ENCODE results near the gene GMCL1. TPM values are rescaled to one million over a fixed set of nuclear protein-coding genes. Genes with fewer than 3 reads are reported as not detected.
"Not testable (repeated sequence)": the region's sequence is repeated elsewhere in the genome, so short reads cannot be mapped to it uniquely, and the experiment has no call there.

The GMCL1 gene
- total and polyA plus RNA-seq, 2 donors: 14.1 to 19.8 TPM

- no peak for DNase-seq (ENCODE audit: low read depth in 6 of 9, low spot score in 9 of 9)
- no peaks in the 10 kb centered on the region for H3K36me3 ChIP-seq (ENCODE audit: control insufficient read depth in 2 of 2, insufficient read depth in 2 of 2, low read length in 1 of 2)
- WGBS: 98% methylated on average over 4 of the region's 4 CpGs
- no peaks in the 10 kb centered on the region for H3K9me3 ChIP-seq (ENCODE audit: control insufficient read depth in 2 of 2, insufficient read depth in 1 of 2, low read length in 1 of 2)
- no peaks in the 10 kb centered on the region for H3K27me3 ChIP-seq (ENCODE audit: control insufficient read depth in 2 of 2, insufficient read depth in 1 of 2, low read length in 1 of 2)
- H3K4me1 ChIP-seq (ENCODE audit: control insufficient read depth in 2 of 2, insufficient read depth in 2 of 2, low read length in 2 of 2): peaks cover 1 to 3% of the 10 kb centered on the region in 2 donors
- no peak overlapping the region for H3K27ac ChIP-seq (ENCODE audit: low read depth in 1 of 2, low read length in 1 of 2)
- H3K4me3 ChIP-seq (ENCODE audit: low read length in 2 of 2): no peak overlapping the region
Measured at GRCh38 chr2:69888451-69888850, 59.0 kb downstream of the GMCL1 start.

- H3K9me3 ChIP-seq (ENCODE audit: control insufficient read depth in 2 of 2, insufficient read depth in 1 of 2, low read length in 1 of 2): no peaks in the 10 kb centered on the region
- H3K27ac ChIP-seq (ENCODE audit: low read depth in 1 of 2, low read length in 1 of 2): no peak overlapping the region
- H3K4me1 ChIP-seq (ENCODE audit: control insufficient read depth in 2 of 2, insufficient read depth in 2 of 2, low read length in 2 of 2): peaks cover 3 to 4% of the 10 kb centered on the region in 2 donors
- no peak for DNase-seq (ENCODE audit: low read depth in 6 of 9, low spot score in 9 of 9)
- no peaks in the 10 kb centered on the region for H3K36me3 ChIP-seq (ENCODE audit: control insufficient read depth in 2 of 2, insufficient read depth in 2 of 2, low read length in 1 of 2)
- no peak overlapping the region for H3K4me3 ChIP-seq (ENCODE audit: low read length in 2 of 2)
- H3K27me3 ChIP-seq (ENCODE audit: control insufficient read depth in 2 of 2, insufficient read depth in 1 of 2, low read length in 1 of 2): no peaks in the 10 kb centered on the region
Measured at GRCh38 chr2:69889302-69889701, 59.8 kb downstream of the GMCL1 start.

GRCh38 chr2:69890881-69891280, 61.4 kb downstream of the GMCL1 start:
- peaks cover 11 to 12% of the 10 kb centered on the region in 2 donors for H3K4me1 ChIP-seq (ENCODE audit: control insufficient read depth in 2 of 2, insufficient read depth in 2 of 2, low read length in 2 of 2)
- H3K27me3 ChIP-seq (ENCODE audit: control insufficient read depth in 2 of 2, insufficient read depth in 1 of 2, low read length in 1 of 2): no peaks in the 10 kb centered on the region
- H3K36me3 ChIP-seq (ENCODE audit: control insufficient read depth in 2 of 2, insufficient read depth in 2 of 2, low read length in 1 of 2): peaks cover under 1 to 9% of the 10 kb centered on the region in 2 donors
- WGBS: 97% methylated on average over 1 of the region's 1 CpG
- no peak for DNase-seq (ENCODE audit: low read depth in 6 of 9, low spot score in 9 of 9)
- no peak overlapping the region for H3K27ac ChIP-seq (ENCODE audit: low read depth in 1 of 2, low read length in 1 of 2)
- H3K9me3 ChIP-seq (ENCODE audit: control insufficient read depth in 2 of 2, insufficient read depth in 1 of 2, low read length in 1 of 2): no peaks in the 10 kb centered on the region
- H3K4me3 ChIP-seq (ENCODE audit: low read length in 2 of 2): no peak overlapping the region

- H3K4me1 ChIP-seq (ENCODE audit: control insufficient read depth in 2 of 2, insufficient read depth in 2 of 2, low read length in 2 of 2): peaks cover 12 to 14% of the 10 kb centered on the region in 2 donors
- H3K9me3 ChIP-seq (ENCODE audit: control insufficient read depth in 2 of 2, insufficient read depth in 1 of 2, low read length in 1 of 2); H3K27me3 ChIP-seq (ENCODE audit: control insufficient read depth in 2 of 2, insufficient read depth in 1 of 2, low read length in 1 of 2); H3K4me3 ChIP-seq (ENCODE audit: low read length in 2 of 2); DNase-seq (ENCODE audit: low read depth in 6 of 9, low spot score in 9 of 9); H3K27ac ChIP-seq (ENCODE audit: low read depth in 1 of 2, low read length in 1 of 2): not testable (repeated sequence)
- 98% methylated on average over 7 of the region's 7 CpGs for WGBS
- peaks cover 16 to 27% of the 10 kb centered on the region in 2 donors for H3K36me3 ChIP-seq (ENCODE audit: control insufficient read depth in 2 of 2, insufficient read depth in 2 of 2, low read length in 1 of 2)
Measured at GRCh38 chr2:69892838-69893424, 63.5 kb downstream of the GMCL1 start.

- H3K36me3 ChIP-seq (ENCODE audit: control insufficient read depth in 2 of 2, insufficient read depth in 2 of 2, low read length in 1 of 2): peaks cover 22 to 35% of the 10 kb centered on the region in 2 donors
- peak within 1 kb of the TSS; percentile 65 to 87 for H3K27ac ChIP-seq (ENCODE audit: low read depth in 1 of 2, low read length in 1 of 2)
- under 1% methylated on average over 32 of the region's 32 CpGs for WGBS
- no peaks in the 10 kb centered on the region for H3K9me3 ChIP-seq (ENCODE audit: control insufficient read depth in 2 of 2, insufficient read depth in 1 of 2, low read length in 1 of 2)
- DNase-seq (ENCODE audit: low read depth in 6 of 9, low spot score in 9 of 9): peak in 8 of 9 donors; percentile 56 to 91 (median 74)
- H3K4me1 ChIP-seq (ENCODE audit: control insufficient read depth in 2 of 2, insufficient read depth in 2 of 2, low read length in 2 of 2): peaks cover 12 to 14% of the 10 kb centered on the region in 2 donors
- peak within 1 kb of the TSS; percentile 80 to 94 for H3K4me3 ChIP-seq (ENCODE audit: low read length in 2 of 2)
- H3K27me3 ChIP-seq (ENCODE audit: control insufficient read depth in 2 of 2, insufficient read depth in 1 of 2, low read length in 1 of 2): no peaks in the 10 kb centered on the region
Measured at GRCh38 chr2:69893684-69894551, 64.5 kb downstream of the GMCL1 start, which contains the start of gene SNRNP27. Gene SNRNP27 (plus strand): TSS chr2:69893956. CDS start chr2:69893985, 29 bp downstream.

- peaks cover 25 to 43% of the 10 kb centered on the region in 2 donors for H3K36me3 ChIP-seq (ENCODE audit: control insufficient read depth in 2 of 2, insufficient read depth in 2 of 2, low read length in 1 of 2)
- not testable (repeated sequence) for H3K27me3 ChIP-seq (ENCODE audit: control insufficient read depth in 2 of 2, insufficient read depth in 1 of 2, low read length in 1 of 2); DNase-seq (ENCODE audit: low read depth in 6 of 9, low spot score in 9 of 9); H3K27ac ChIP-seq (ENCODE audit: low read depth in 1 of 2, low read length in 1 of 2); H3K9me3 ChIP-seq (ENCODE audit: control insufficient read depth in 2 of 2, insufficient read depth in 1 of 2, low read length in 1 of 2)
- H3K4me1 ChIP-seq (ENCODE audit: control insufficient read depth in 2 of 2, insufficient read depth in 2 of 2, low read length in 2 of 2): peaks cover 12 to 14% of the 10 kb centered on the region in 2 donors
- H3K4me3 ChIP-seq (ENCODE audit: low read length in 2 of 2): peak overlapping the region; percentile 80 to 94
- WGBS: 61% methylated on average over 23 of the region's 23 CpGs
Measured at GRCh38 chr2:69894737-69895136, 65.3 kb downstream of the GMCL1 start.

GRCh38 chr2:69902213-69902922, 72.9 kb downstream of the GMCL1 start:
- H3K4me3 ChIP-seq (ENCODE audit: low read length in 2 of 2): peak overlapping the region; percentile 20 to 39

GRCh38 chr2:69907216-69907615, 77.8 kb downstream of the GMCL1 start:
- Histone ChIP-seq H3K4me3 (ENCODE audit: low read length in 2 of 2) (no peak overlapping the region), H3K27ac (ENCODE audit: low read depth in 1 of 2, low read length in 1 of 2) (no peak overlapping the region), H3K4me1 (ENCODE audit: control insufficient read depth in 2 of 2, insufficient read depth in 2 of 2, low read length in 2 of 2) (peaks cover 0 to 9% of the 10 kb centered on the region in 2 donors), H3K36me3 (ENCODE audit: control insufficient read depth in 2 of 2, insufficient read depth in 2 of 2, low read length in 1 of 2) (peaks cover 17 to 51% of the 10 kb centered on the region in 2 donors), H3K9me3 (ENCODE audit: control insufficient read depth in 2 of 2, insufficient read depth in 1 of 2, low read length in 1 of 2) (no peaks in the 10 kb centered on the region), H3K27me3 (ENCODE audit: control insufficient read depth in 2 of 2, insufficient read depth in 1 of 2, low read length in 1 of 2) (no peaks in the 10 kb centered on the region)
- no peak for DNase-seq (ENCODE audit: low read depth in 6 of 9, low spot score in 9 of 9)

More at GRCh38 chr2:69902213-69902922, 72.9 kb downstream of the GMCL1 start:
- WGBS: 36% methylated on average over 8 of the region's 8 CpGs
- peak in 2 of 9 donors; percentile 39 to 48 for DNase-seq (ENCODE audit: low read depth in 6 of 9, low spot score in 9 of 9)
- peak overlapping the region; percentile 55 to 90 for H3K27ac ChIP-seq (ENCODE audit: low read depth in 1 of 2, low read length in 1 of 2)
- H3K9me3 ChIP-seq (ENCODE audit: control insufficient read depth in 2 of 2, insufficient read depth in 1 of 2, low read length in 1 of 2): no peaks in the 10 kb centered on the region
- peaks cover 33 to 63% of the 10 kb centered on the region in 2 donors for H3K36me3 ChIP-seq (ENCODE audit: control insufficient read depth in 2 of 2, insufficient read depth in 2 of 2, low read length in 1 of 2)
- H3K4me1 ChIP-seq (ENCODE audit: control insufficient read depth in 2 of 2, insufficient read depth in 2 of 2, low read length in 2 of 2): peaks cover 9 to 18% of the 10 kb centered on the region in 2 donors
- no peaks in the 10 kb centered on the region for H3K27me3 ChIP-seq (ENCODE audit: control insufficient read depth in 2 of 2, insufficient read depth in 1 of 2, low read length in 1 of 2)

Data from thymus (tissue), 11 donors.